GM23248 (cell line): ENCODE data around the gene EMC9. TPM values are rescaled to one million over a fixed set of nuclear protein-coding genes. Genes with fewer than 3 reads are reported as not detected.

Source experiments
- DNase-seq: peaks from one replicate; pipeline ENCODE4 v3.0.0-alpha.2; 2015
- H2AFZ ChIP-seq: fragments of 200-600 bp; sonication (generic); 2 replicates; pipeline ENCODE4 v1.6.1; 2016; ENCODE audit warnings: antibody characterized with exemption
- H3F3A ChIP-seq: fragments of 200-600 bp; sonication (generic); 2 replicates; pipeline ENCODE4 v1.6.1; 2016; ENCODE audit warnings: mild to moderate bottlenecking, antibody characterized with exemption, mixed run types; ENCODE audit not compliant: insufficient read depth
- H3K27ac ChIP-seq: fragments of 200-600 bp; sonication (generic); 2 replicates; pipeline ENCODE4 v1.5.1; 2016; ENCODE audit warnings: mild to moderate bottlenecking
- H3K27me3 ChIP-seq: fragments of 200-600 bp; sonication (generic); replicated peaks from 2 replicates; pipeline ENCODE4 v1.6.1; 2016; ENCODE audit warnings: mild to moderate bottlenecking; ENCODE audit not compliant: insufficient read depth
- H3K36me3 ChIP-seq: fragments of 200-600 bp; sonication (generic); 2 replicates; pipeline ENCODE4 v1.6.1; 2016; ENCODE audit warnings: low read depth, mild to moderate bottlenecking
- H3K4me1 ChIP-seq: fragments of 200-600 bp; sonication (generic); 2 replicates; pipeline ENCODE4 v1.6.1; 2016; ENCODE audit warnings: mild to moderate bottlenecking; ENCODE audit not compliant: insufficient read depth
- H3K4me2 ChIP-seq: fragments of 200-600 bp; sonication (generic); one replicate; pipeline ENCODE4 v1.6.1; 2016; ENCODE audit warnings: mild to moderate bottlenecking; ENCODE audit not compliant: unreplicated experiment
- H3K4me3 ChIP-seq: fragments of 200-600 bp; sonication (generic); 2 replicates; pipeline ENCODE4 v1.5.1; 2016; ENCODE audit warnings: mild to moderate bottlenecking
- H3K79me2 ChIP-seq: fragments of 200-600 bp; sonication (generic); 2 replicates; pipeline ENCODE4 v1.6.1; 2016; ENCODE audit warnings: mild to moderate bottlenecking; ENCODE audit not compliant: insufficient read depth
- H3K9ac ChIP-seq: fragments of 200-600 bp; sonication (generic); 2 replicates; pipeline ENCODE4 v1.6.1; 2016; ENCODE audit warnings: mild to moderate bottlenecking
- H3K9me2 ChIP-seq: fragments of 200-600 bp; sonication (generic); 2 replicates; pipeline ENCODE4 v1.6.1; 2016; ENCODE audit warnings: mixed run types, mild to moderate bottlenecking, moderate library complexity; ENCODE audit not compliant: insufficient read depth
- H3K9me3 ChIP-seq: fragments of 200-600 bp; sonication (generic); one replicate; pipeline ENCODE4 v1.6.1; 2017; ENCODE audit warnings: low read depth
- H4K20me1 ChIP-seq: fragments of 200-600 bp; sonication (generic); 2 replicates; pipeline ENCODE4 v1.6.0; 2016; ENCODE audit not compliant: insufficient read depth
- EZH2 ChIP-seq: fragments of 200-600 bp; sonication (generic); IDR thresholded peaks from 2 replicates; pipeline ENCODE4 v1.6.1; 2018; ENCODE audit warnings: antibody characterized with exemption, mild to moderate bottlenecking; ENCODE audit not compliant: insufficient read depth, poor library complexity, severe bottlenecking
- EZH2phosphoT487 ChIP-seq: fragments of 200-600 bp; sonication (generic); IDR thresholded peaks from 2 replicates; pipeline ENCODE4 v1.6.1; 2018; ENCODE audit warnings: antibody characterized with exemption, moderate library complexity, mild to moderate bottlenecking, low read depth; ENCODE audit not compliant: insufficient read depth
- WGBS, 2 experiments: methylation state at CpG; one replicate each; pipeline ENCODE4 v1.1.6; 2015 to 2017; ENCODE audit warnings: low lambda C conversion rate in 2 of 2, low coverage in 1 of 2; ENCODE audit errors: missing lambda C conversion rate in 2 of 2; 5-methylcytosine and 5-hydroxymethylcytosine counted together
- in situ Hi-C: fragments of 300-500 bp; cut with MboI; formaldehyde crosslinking; loops from 2 replicates; pipeline ENCODE4 v1.15.0; 2020
- polyA plus RNA-seq: library from polyadenylated mRNA; unstranded; fragments of >200 nt; fragmentation: Nextera tagmentation; extraction: Ambion mirVana; gene quantifications from 2 replicates; pipeline ENCODE4 v1.2.1, GENCODE V29; 2016
- total RNA-seq: library from RNA; depleted of rRNA; stranded (reverse); fragments of >200 nt; shearing (Covaris generic); gene quantifications from 2 replicates; pipeline ENCODE4 v1.2.3, GENCODE V29; 2014

EMC9 gene
- total and polyA plus RNA-seq, 2 experiments from 2014 or later: 22.9 to 27.4 TPM

GRCh38 chr14:24181371-24182077, 40.1 kb upstream of the EMC9 start:
- Histone ChIP-seq H3K79me2 (peaks cover 4% of the 10 kb centered on the region), H4K20me1 (no peaks in the 10 kb centered on the region), H3K27ac (no peak overlapping the region), H2AFZ (no peak overlapping the region), H3K9me3 (no peaks in the 10 kb centered on the region), H3K4me2 (no peak overlapping the region), H3F3A (peaks cover 22% of the 10 kb centered on the region), H3K36me3 (peaks cover 28% of the 10 kb centered on the region; the same call in 1 of the 2 replicates), H3K27me3 (no peaks in the 10 kb centered on the region), H3K9ac (no peak overlapping the region), H3K9me2 (no peaks in the 10 kb centered on the region), H3K4me3 (no peak overlapping the region), H3K4me1 (peaks cover 9% of the 10 kb centered on the region; the same call in 1 of the 2 replicates)
- in situ Hi-C loops: no loop called here
- TF ChIP-seq EZH2: no peak
- TF ChIP-seq EZH2phosphoT487: no peak
- WGBS, 2 experiments: 90 to 95% methylated on average over 17 to 19 of the region's 19 CpGs
- DNase-seq: no peak

GRCh38 chr14:24179961-24180796, 38.8 kb upstream of the EMC9 start:
- TF ChIP-seq EZH2 (no peak), EZH2phosphoT487 (no peak)
- Histone ChIP-seq H4K20me1 (no peaks in the 10 kb centered on the region), H2AFZ (no peak overlapping the region), H3K9me2 (no peaks in the 10 kb centered on the region), H3K4me2 (peak overlapping the region; percentile 21), H3K27me3 (no peaks in the 10 kb centered on the region), H3K9ac (peak overlapping the region; percentile 68), H3K9me3 (no peaks in the 10 kb centered on the region), H3K79me2 (no peaks in the 10 kb centered on the region), H3K27ac (peak overlapping the region; percentile 86), H3K36me3 (peaks cover 28% of the 10 kb centered on the region; the same call in 1 of the 2 replicates), H3F3A (peaks cover 22% of the 10 kb centered on the region), H3K4me3 (no peak overlapping the region), H3K4me1 (peaks cover 9% of the 10 kb centered on the region; the same call in 1 of the 2 replicates)
- DNase-seq: peak; percentile 92
- in situ Hi-C loops: no loop called here
- WGBS, 2 experiments: 51 to 56% methylated on average over 17 to 18 of the region's 18 CpGs

GRCh38 chr14:24179294-24179960, 38.0 kb upstream of the EMC9 start:
- TF ChIP-seq EZH2phosphoT487: no peak
- TF ChIP-seq EZH2: no peak
- peak overlapping the region; percentile 68 for H3K9ac ChIP-seq
- no peaks in the 10 kb centered on the region for H4K20me1 ChIP-seq
- H3K27me3 ChIP-seq: no peaks in the 10 kb centered on the region
- in situ Hi-C loops: no loop called here
- H3K4me1 ChIP-seq: peaks cover 9% of the 10 kb centered on the region; the same call in 1 of the 2 replicates
- H3K4me2 ChIP-seq: peak overlapping the region; percentile 21
- peaks cover 28% of the 10 kb centered on the region; the same call in 1 of the 2 replicates for H3K36me3 ChIP-seq
- no peaks in the 10 kb centered on the region for H3K9me2 ChIP-seq
- 83 to 87% methylated on average over 12 to 14 of the region's 14 CpGs for WGBS, 2 experiments
- H3K9me3 ChIP-seq: no peaks in the 10 kb centered on the region
- no peak for DNase-seq
- H3F3A ChIP-seq: peaks cover 22% of the 10 kb centered on the region
- H3K79me2 ChIP-seq: no peaks in the 10 kb centered on the region
- peak overlapping the region; percentile 86 for H3K27ac ChIP-seq
- H3K4me3 ChIP-seq: no peak overlapping the region
- no peak overlapping the region for H2AFZ ChIP-seq
